CD8-positive, alpha-beta memory T cell (primary cell): ENCODE data around the gene VPS26C. TPM values are rescaled to one million over a fixed set of nuclear protein-coding genes. Genes with fewer than 3 reads are reported as not detected.

ENCODE experiments used
- CTCF ChIA-PET: fragments of 350-600 bp; sonication (Branson Sonifier 250); formaldehyde crosslinking; loops from one replicate; lab custom pipeline; 2021; ENCODE audit warnings: antibody characterized with exemption; lab: Charles Lee
- POLR2A ChIA-PET: fragments of 350-600 bp; sonication (Branson Sonifier 250); formaldehyde crosslinking; loops from one replicate; lab custom pipeline; 2021; ENCODE audit warnings: antibody characterized with exemption; lab: Charles Lee
- DNase-seq, 5 donors: peaks; one replicate each; pipeline versions ENCODE4 v3.0.0 to v3.0.0-alpha.2; 2020 to 2022; ENCODE audit warnings: mixed read lengths in 1 of 5
- H3K27ac ChIP-seq: one replicate; pipeline ENCODE4 v1.7.0; 2013; ENCODE audit warnings: low read depth, mild to moderate bottlenecking, low read length, moderate library complexity
- H3K27me3 ChIP-seq: 2 replicates; pipeline ENCODE4 v1.7.0; 2013; ENCODE audit warnings: low read length, mild to moderate bottlenecking; ENCODE audit not compliant: insufficient read depth, poor library complexity, severe bottlenecking
- H3K36me3 ChIP-seq: 2 replicates; pipeline ENCODE4 v1.7.0; 2013; ENCODE audit warnings: mild to moderate bottlenecking, low read length, moderate library complexity; ENCODE audit not compliant: insufficient read depth
- H3K4me1 ChIP-seq: 2 replicates; pipeline ENCODE4 v1.7.0; 2013; ENCODE audit warnings: mild to moderate bottlenecking, low read length, moderate library complexity; ENCODE audit not compliant: insufficient read depth
- H3K4me3 ChIP-seq: 2 replicates; pipeline ENCODE4 v1.7.0; 2013; ENCODE audit warnings: mild to moderate bottlenecking, low read length
- H3K9me3 ChIP-seq: 2 replicates; pipeline ENCODE4 v1.7.0; 2013; ENCODE audit warnings: mild to moderate bottlenecking, low read length
- H3K27ac Mint-ChIP-seq, 8 donors: one replicate each; pipeline ENCODE4 v1.8.0; 2020 to 2021; ENCODE audit warnings: mixed read lengths in 8 of 8, mild to moderate bottlenecking in 6 of 8, inconsistent platforms in 3 of 8, moderate library complexity in 3 of 8
- H3K27me3 Mint-ChIP-seq, 2 donors: one replicate each; pipeline ENCODE4 v1.8.0; 2020 to 2021; ENCODE audit warnings: mixed read lengths in 2 of 2, mild to moderate bottlenecking in 1 of 2, moderate library complexity in 1 of 2
- H3K36me3 Mint-ChIP-seq, 3 donors: one replicate each; pipeline ENCODE4 v1.8.0; 2020 to 2021; ENCODE audit warnings: mixed read lengths in 3 of 3, inconsistent platforms in 1 of 3, mild to moderate bottlenecking in 1 of 3
- H3K4me1 Mint-ChIP-seq, 3 donors: one replicate each; pipeline ENCODE4 v1.8.0; 2020 to 2021; ENCODE audit warnings: mixed read lengths in 3 of 3, inconsistent platforms in 1 of 3, mild to moderate bottlenecking in 1 of 3
- H3K4me3 Mint-ChIP-seq, 7 donors: one replicate each; pipeline ENCODE4 v1.8.0; 2020 to 2021; ENCODE audit warnings: mixed read lengths in 7 of 7, mild to moderate bottlenecking in 6 of 7, moderate library complexity in 4 of 7, inconsistent platforms in 2 of 7
- H3K9me3 Mint-ChIP-seq, 5 donors: one replicate each; pipeline ENCODE4 v1.8.0; 2020 to 2022; ENCODE audit warnings: mixed read lengths in 5 of 5, mild to moderate bottlenecking in 3 of 5, moderate library complexity in 2 of 5, inconsistent platforms in 1 of 5
- polyA plus RNA-seq: library from polyadenylated mRNA; unstranded; fragments of 300-500 nt; fragmentation: Illumina TruSeq; gene quantifications from one replicate; pipeline ENCODE4 v1.2.3, GENCODE V29; 2021
- total RNA-seq, 2 experiments: library from RNA; stranded (reverse); gene quantifications; one replicate each; pipeline ENCODE4 v1.2.3, GENCODE V29; 2021

The VPS26C gene
- total and polyA plus RNA-seq, 3 experiments from 2014 or later = 59.1 to 82.0 (median 62.7) TPM

DNA sequence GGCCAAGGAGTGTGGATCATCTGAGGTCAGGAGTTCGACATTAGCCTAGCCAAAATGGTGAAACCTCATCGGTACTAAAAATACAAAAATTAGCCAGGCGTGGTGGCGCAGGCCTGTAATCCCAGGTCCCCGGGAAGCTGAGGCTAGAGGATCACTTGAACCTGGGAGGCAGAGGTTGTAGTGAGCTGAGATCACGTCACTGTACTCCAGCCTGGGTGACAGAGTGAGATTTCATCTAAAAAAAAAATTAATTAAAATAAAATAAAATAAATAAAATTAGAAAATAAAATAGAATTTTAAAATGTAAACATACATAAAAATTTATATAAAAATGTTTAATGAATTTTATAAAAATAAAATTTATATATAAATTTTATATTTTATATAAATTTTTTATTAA, 5.8 kb upstream of the VPS26C start:
- no peaks in the 10 kb centered on the region for H3K36me3 ChIP-seq
- no peaks in the 10 kb centered on the region for H3K27me3 ChIP-seq
- Mint-ChIP-seq H3K27me3 (peaks cover 3 to 9% of the 10 kb centered on the region in 2 donors), H3K27ac (no peak overlapping the region), H3K9me3 (no peaks in the 10 kb centered on the region), H3K36me3 (no peaks in the 10 kb centered on the region), H3K4me3 (no peak overlapping the region), H3K4me1 (peaks cover 4 to 10% (median 9%) of the 10 kb centered on the region in 3 donors)
- no peak overlapping the region for H3K27ac ChIP-seq
- ChIA-PET POLR2A (no interaction called here), CTCF (no interaction called here)
- DNase-seq = no peak
- no peaks in the 10 kb centered on the region for H3K9me3 ChIP-seq
- H3K4me1 ChIP-seq = peaks cover 6% of the 10 kb centered on the region
- H3K4me3 ChIP-seq = no peak overlapping the region

DNA sequence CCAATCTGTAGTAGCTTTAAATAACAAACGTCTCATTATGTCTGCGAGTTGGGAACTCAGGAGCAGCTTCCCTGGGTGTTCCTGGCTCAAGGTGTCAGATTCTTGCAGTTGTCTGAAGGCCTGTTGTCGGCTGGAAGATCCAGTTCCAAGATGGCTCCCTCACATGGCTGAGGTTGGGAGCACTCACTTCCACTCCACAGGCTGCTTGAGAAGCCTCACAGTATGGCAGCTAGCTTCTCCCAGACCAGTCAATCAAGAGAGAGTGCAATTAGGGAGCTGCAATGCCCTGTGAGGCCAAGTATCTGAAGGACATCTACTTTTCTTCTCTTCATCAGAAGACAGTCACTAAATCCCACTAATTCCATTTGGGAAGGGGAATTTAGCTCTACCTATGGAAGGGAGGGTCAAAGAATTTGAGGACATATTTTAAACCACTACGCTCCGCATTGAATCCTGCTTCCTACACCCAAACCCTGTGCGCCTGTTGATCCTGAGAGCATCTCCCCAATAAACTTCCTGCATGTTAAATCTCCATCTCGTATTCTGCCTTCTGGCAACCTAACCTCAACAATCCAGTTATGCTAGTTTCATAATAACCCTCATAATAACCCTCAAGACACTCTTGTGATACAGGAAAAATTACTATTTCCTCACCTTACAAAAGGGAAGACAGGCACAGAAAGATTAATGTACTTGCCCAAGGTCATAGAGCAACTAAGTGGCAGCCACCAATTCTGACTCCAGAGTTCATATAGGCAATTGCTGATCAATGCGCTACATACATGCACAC, 3.6 kb upstream of the VPS26C start:
- no peak overlapping the region for H3K27ac ChIP-seq
- Mint-ChIP-seq H3K9me3 (no peaks in the 10 kb centered on the region), H3K4me3 (peak overlapping the region in 3 of 7 donors; percentile 11 to 83 (median 75)), H3K36me3 (peaks cover 0 to 9% (median 0%) of the 10 kb centered on the region in 3 donors), H3K4me1 (peaks cover 17 to 28% (median 19%) of the 10 kb centered on the region in 3 donors), H3K27me3 (peaks cover 3 to 9% of the 10 kb centered on the region in 2 donors), H3K27ac (peak overlapping the region in 1 of 8 donors; percentile 43)
- ChIA-PET POLR2A (no interaction called here), CTCF (interaction anchor here (1.6 kb wide), 1 partner anchor 51 kb away, joined by 4 read pairs; no protein-coding TSS in a partner anchor)
- no peaks in the 10 kb centered on the region for H3K36me3 ChIP-seq
- H3K9me3 ChIP-seq = no peaks in the 10 kb centered on the region
- DNase-seq = no peak
- no peak overlapping the region for H3K4me3 ChIP-seq
- no peaks in the 10 kb centered on the region for H3K27me3 ChIP-seq
- peaks cover 15% of the 10 kb centered on the region for H3K4me1 ChIP-seq

DNA sequence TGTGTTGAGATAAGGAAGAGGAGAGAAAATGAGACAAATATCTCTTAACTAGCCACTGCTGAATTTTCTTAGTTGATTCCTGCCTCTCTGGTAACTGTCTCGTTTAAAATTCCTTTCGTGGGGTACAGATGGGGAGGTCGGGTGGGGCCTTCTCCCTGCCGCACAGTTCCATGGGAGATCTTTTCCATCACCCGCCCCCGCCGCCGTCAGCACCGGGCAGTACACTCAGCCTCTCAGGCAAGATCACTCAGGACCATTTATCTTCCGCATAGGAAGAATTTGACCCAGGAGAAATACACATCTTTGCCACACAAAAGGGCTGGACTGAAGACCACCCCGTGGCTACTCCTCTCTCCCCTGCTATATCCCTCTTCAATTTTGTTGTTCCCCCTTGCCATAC, 2.3 kb upstream of the VPS26C start:
- H3K4me1 ChIP-seq = peaks cover 28% of the 10 kb centered on the region
- Mint-ChIP-seq H3K4me3 (peak overlapping the region; percentile 6 to 97 (median 93)), H3K9me3 (no peaks in the 10 kb centered on the region), H3K27me3 (peaks cover 3 to 9% of the 10 kb centered on the region in 2 donors), H3K36me3 (peaks cover 0 to 9% (median 0%) of the 10 kb centered on the region in 3 donors), H3K27ac (peak overlapping the region in 5 of 8 donors; percentile 29 to 98 (median 94)), H3K4me1 (peaks cover 27 to 41% (median 31%) of the 10 kb centered on the region in 3 donors)
- H3K9me3 ChIP-seq = no peaks in the 10 kb centered on the region
- DNase-seq = no peak
- H3K36me3 ChIP-seq = no peaks in the 10 kb centered on the region
- H3K27me3 ChIP-seq = no peaks in the 10 kb centered on the region
- no peak overlapping the region for H3K27ac ChIP-seq
- ChIA-PET POLR2A (no interaction called here), CTCF (interaction anchor here (1.6 kb wide), 1 partner anchor 49 kb away, joined by 4 read pairs; no protein-coding TSS in a partner anchor)
- no peak overlapping the region for H3K4me3 ChIP-seq

GRCh38 chr21:37268186-37268503, 1.0 kb upstream of the VPS26C start:
- H3K27ac Mint-ChIP-seq = peak overlapping the region; percentile 90 to 99 (median 96)
- Histone ChIP-seq H3K4me3 (peak overlapping the region; percentile 90), H3K27me3 (no peaks in the 10 kb centered on the region), H3K36me3 (peaks cover 6% of the 10 kb centered on the region), H3K9me3 (no peaks in the 10 kb centered on the region), H3K4me1 (peaks cover 39% of the 10 kb centered on the region), H3K27ac (peak overlapping the region; percentile 99)
- peaks cover 0 to 12% (median 0%) of the 10 kb centered on the region in 3 donors for H3K36me3 Mint-ChIP-seq
- H3K4me1 Mint-ChIP-seq = peaks cover 34 to 50% (median 45%) of the 10 kb centered on the region in 3 donors
- ChIA-PET POLR2A (interaction anchor here (0.5 to 2.8 kb wide), 4 partner anchors 98 to 296 kb away, joined by 3 to 39 read pairs (median 7); partner anchors contain the start of gene DYRK1A), CTCF (interaction anchor here (1.1 kb wide), 1 partner anchor 28 kb away, joined by 3 read pairs; no protein-coding TSS in a partner anchor)
- no peaks in the 10 kb centered on the region for H3K9me3 Mint-ChIP-seq
- peaks cover 0 to 9% of the 10 kb centered on the region in 2 donors for H3K27me3 Mint-ChIP-seq
- no peak for DNase-seq
- peak overlapping the region; percentile 93 to 97 (median 95) for H3K4me3 Mint-ChIP-seq

GRCh38 chr21:37266515-37267221, 466 bp downstream of the VPS26C start:
- H3K4me1 ChIP-seq = peaks cover 39% of the 10 kb centered on the region
- H3K9me3 ChIP-seq = no peaks in the 10 kb centered on the region
- CTCF ChIA-PET = interaction anchor here (0.9 to 1.7 kb wide), 8 partner anchors 10 to 297 kb away, joined by 3 to 8 read pairs (median 4); partner anchors contain the start of gene DYRK1A
- Mint-ChIP-seq H3K27ac (peak overlapping the region; percentile 94 to 99 (median 98)), H3K4me3 (peak overlapping the region; percentile 93 to 97 (median 95)), H3K9me3 (no peaks in the 10 kb centered on the region), H3K36me3 (peaks cover 0 to 14% (median 0%) of the 10 kb centered on the region in 3 donors), H3K27me3 (peaks cover 0 to 3% of the 10 kb centered on the region in 2 donors), H3K4me1 (peaks cover 38 to 60% (median 55%) of the 10 kb centered on the region in 3 donors)
- peak overlapping the region; percentile 90 for H3K4me3 ChIP-seq
- H3K27ac ChIP-seq = peak overlapping the region; percentile 99
- POLR2A ChIA-PET = interaction anchor here (0.6 to 2.8 kb wide), 10 partner anchors 8 to 297 kb away, joined by 3 to 39 read pairs (median 6); partner anchors contain the start of gene DYRK1A
- no peak for DNase-seq
- H3K36me3 ChIP-seq = peaks cover 6% of the 10 kb centered on the region
- H3K27me3 ChIP-seq = no peaks in the 10 kb centered on the region

DNA sequence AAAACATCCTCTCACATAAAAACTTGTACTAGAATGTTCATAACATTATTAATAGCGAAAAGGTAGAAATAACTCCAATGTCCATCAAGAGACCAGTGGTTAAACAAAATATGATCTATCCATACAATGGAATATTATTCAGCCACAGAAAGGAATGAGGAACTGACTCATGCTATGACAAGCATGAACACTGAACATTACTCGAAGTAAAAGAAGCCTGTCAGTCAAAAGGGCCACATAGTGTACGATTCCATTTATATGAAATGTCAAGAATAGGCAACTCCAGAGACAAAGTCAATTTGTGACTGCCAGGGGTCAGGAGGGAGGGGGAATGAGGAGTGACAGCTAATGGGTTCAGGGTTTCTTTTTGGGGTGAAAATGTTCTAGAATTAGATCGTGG, 2.3 kb downstream of the VPS26C start:
- no peak for DNase-seq
- H3K4me3 Mint-ChIP-seq = peak overlapping the region in 5 of 7 donors; percentile 2 to 79 (median 39)
- H3K36me3 ChIP-seq = peaks cover 6% of the 10 kb centered on the region
- no peaks in the 10 kb centered on the region for H3K27me3 Mint-ChIP-seq
- no peak overlapping the region for H3K27ac ChIP-seq
- CTCF ChIA-PET = interaction anchor here (1.2 kb wide), 1 partner anchor 101 kb away, joined by 4 read pairs; no protein-coding TSS in a partner anchor
- peak overlapping the region; percentile 0 to 91 (median 32) for H3K27ac Mint-ChIP-seq
- no peaks in the 10 kb centered on the region for H3K9me3 ChIP-seq
- H3K27me3 ChIP-seq = no peaks in the 10 kb centered on the region
- peaks cover 0 to 20% (median 0%) of the 10 kb centered on the region in 3 donors for H3K36me3 Mint-ChIP-seq
- H3K4me1 Mint-ChIP-seq = peaks cover 38 to 66% (median 55%) of the 10 kb centered on the region in 3 donors
- H3K4me1 ChIP-seq = peaks cover 39% of the 10 kb centered on the region
- POLR2A ChIA-PET = no interaction called here
- no peaks in the 10 kb centered on the region for H3K9me3 Mint-ChIP-seq
- no peak overlapping the region for H3K4me3 ChIP-seq

DNA sequence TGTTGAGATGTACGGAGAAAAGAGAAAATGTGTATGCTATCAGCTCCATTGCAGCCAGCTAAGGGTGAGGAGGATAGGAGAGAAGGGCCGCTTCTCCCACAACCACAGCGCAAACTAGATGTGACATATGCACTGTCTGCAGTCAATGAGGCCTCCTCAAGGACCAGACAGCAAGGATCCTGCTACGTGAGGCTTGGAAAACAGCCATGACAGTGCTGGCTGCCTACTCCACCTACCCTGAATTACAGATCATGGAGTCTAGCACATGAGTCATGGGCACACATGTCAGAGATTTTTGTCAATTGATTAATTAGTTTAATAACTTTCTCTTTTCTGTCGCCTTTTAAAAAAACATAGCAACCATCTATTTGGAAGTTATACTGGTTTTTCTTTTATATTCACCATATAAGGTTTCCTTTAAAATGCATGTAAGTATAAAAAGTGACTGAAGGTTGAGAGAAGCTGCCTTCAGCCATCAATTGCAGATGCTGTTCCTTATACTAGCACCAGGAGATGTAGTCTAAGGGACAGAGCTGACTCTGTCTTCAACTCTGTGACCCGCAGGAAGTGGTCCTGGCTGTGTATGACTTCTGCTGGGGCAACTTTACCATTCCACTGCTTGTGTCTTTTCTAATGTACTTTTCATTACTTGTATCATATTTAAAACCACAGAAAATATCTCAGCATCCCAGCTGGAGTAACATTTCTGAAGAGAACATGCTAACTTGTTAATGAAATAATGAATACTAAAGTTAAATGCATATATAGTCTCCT, 3.1 kb downstream of the VPS26C start:
- POLR2A ChIA-PET = interaction anchor here (0.5 to 0.7 kb wide), 2 partner anchors 8 to 102 kb away, joined by 3 read pairs; no protein-coding TSS in a partner anchor
- Histone ChIP-seq H3K36me3 (peaks cover 6% of the 10 kb centered on the region), H3K9me3 (no peaks in the 10 kb centered on the region), H3K4me3 (no peak overlapping the region), H3K27me3 (no peaks in the 10 kb centered on the region), H3K27ac (no peak overlapping the region), H3K4me1 (peaks cover 40% of the 10 kb centered on the region)
- H3K27ac Mint-ChIP-seq = peak overlapping the region in 5 of 8 donors; percentile 44 to 91 (median 59)
- H3K4me1 Mint-ChIP-seq = peaks cover 38 to 70% (median 55%) of the 10 kb centered on the region in 3 donors
- peak overlapping the region in 2 of 7 donors; percentile 51 to 79 for H3K4me3 Mint-ChIP-seq
- DNase-seq = no peak
- H3K27me3 Mint-ChIP-seq = no peaks in the 10 kb centered on the region
- CTCF ChIA-PET = interaction anchor here (1.2 kb wide), 1 partner anchor 101 kb away, joined by 4 read pairs; no protein-coding TSS in a partner anchor
- no peaks in the 10 kb centered on the region for H3K9me3 Mint-ChIP-seq
- H3K36me3 Mint-ChIP-seq = peaks cover 0 to 20% (median 0%) of the 10 kb centered on the region in 3 donors
